Inflammatory macrophage treated with lipopolysaccharide for 4 hours (primary cell): ENCODE data around the gene VAT1L.
A peak's percentile ranks its signal among the peaks of the same experiment; 100 is the strongest.

Experiments used
- DNase-seq: peaks from one replicate; pipeline ENCODE4 v3.0.0-alpha.2; 2020

VAT1L gene

DNA sequence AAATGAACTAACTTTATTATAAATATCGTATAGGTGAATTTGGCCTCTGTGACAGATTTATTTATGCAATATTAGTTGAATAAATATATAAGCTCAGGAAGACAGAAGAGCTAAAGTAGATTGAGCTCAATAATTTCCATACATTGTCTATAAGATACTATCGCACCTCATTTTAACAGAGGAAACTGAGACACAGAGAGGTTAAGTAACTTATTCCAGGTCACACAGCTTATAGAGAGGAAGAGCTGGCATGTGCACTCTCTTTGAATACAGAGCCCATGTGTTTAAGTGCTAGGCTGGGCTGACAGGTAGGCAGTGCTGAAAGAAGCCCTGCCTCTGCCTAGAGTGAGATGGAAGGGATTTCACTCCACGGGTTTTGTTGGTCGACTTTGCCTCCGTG lies 48.4 kb downstream of the VAT1L start:
- DNase-seq, result no peak

DNA sequence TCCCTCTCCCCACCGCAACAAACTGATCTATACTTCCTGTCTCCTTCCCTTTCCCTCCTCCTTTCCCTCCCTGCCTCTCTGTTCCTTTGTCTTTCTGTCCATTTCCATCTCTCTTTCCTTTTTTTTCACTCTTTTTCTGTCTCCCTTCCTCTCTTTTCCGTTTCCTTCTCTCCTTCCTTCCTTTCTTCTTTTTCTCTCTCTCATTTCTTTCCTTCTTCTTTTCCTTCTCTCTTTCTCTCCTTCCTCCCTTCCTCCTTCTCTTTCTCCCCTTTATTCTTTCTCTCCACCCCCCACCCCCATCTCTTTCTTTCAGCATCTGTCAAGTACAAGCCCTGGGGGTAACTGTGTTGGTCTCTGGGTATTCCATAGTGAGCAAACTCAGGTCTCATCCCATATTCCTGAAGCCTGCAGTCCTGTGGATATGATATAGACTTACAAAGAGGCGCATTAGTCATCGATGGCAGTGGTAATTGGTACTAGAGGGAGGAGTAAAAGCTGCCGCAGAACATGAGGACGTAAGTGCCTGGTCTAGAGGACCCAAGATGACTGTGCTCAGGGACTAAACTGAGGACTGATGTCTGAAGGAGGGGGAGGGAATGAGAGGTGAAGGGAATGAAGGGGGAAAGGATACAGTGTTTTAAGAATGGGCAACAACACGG lies 50.4 kb downstream of the VAT1L start:
- no peak for DNase-seq

DNA sequence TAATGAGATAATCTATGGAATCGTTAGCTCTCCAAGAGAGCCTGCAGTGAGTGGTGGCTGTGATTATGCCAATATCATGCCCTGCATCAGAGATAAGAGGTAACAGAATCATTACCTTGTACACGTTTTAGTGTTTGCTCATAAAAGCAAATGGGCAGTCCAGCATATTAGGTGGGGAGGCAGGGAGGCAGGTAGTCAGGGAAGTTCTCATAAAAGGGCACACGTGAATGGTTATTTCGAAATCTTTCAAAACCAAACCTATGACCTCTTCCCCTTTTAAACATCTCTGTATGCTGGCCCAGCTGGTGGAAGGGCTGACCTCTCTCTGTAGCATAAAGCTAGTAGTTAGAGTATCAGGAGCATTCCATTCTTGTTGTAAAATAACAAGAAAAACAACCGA lies 51.7 kb downstream of the VAT1L start:
- no peak for DNase-seq

DNA sequence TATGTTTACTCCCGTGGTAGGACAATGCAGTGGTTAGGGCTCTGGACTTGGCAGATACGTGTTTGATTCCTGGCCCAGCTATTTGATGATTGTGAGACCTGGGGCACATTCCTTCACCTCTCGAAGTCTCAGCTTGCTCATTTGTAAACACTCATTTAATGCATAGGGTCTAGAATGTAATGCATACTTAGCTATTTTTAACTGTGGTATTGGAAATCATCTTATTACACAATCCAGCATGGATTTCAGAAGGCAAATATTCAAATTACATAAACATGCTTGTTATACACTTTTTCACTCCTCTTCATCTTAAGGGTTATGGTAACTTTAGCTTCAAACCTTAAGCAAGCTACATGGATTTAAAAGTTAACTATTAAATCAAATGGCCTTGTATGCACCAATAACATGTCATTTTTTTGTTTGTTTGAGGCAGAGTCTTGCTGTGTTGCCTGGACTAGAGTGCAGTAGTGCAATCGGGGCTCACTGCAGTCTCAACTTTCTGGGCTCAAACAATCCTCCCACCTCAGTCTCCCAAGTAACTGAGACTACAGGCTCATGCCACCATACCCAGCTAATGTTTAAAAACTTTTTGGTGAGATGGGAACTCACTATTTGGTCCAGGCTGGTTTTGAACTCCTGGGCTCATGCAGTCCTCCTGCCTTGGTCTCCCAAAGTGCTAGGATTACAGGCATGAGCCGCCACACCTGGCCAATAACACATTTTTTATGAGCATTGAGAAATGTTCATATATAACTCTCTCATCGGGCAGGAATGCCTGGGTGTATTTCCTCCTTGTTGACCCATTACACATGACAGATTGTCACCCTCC lies 52.5 kb downstream of the VAT1L start:
- DNase-seq, result peak; percentile 24

DNA sequence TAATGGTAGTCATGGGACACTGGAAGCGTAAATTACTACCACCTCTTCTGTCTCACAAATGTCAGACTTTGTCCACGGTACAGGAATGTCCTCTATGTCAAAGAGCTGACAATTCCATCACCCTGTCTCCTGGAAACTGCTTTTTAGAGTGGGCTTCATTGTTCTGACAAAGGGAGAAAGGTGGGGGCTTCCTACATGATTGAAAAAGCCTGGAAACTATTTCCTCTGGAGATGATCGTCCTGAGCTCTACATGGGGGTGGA lies 53.1 kb downstream of the VAT1L start:
- DNase-seq, result no peak

DNA sequence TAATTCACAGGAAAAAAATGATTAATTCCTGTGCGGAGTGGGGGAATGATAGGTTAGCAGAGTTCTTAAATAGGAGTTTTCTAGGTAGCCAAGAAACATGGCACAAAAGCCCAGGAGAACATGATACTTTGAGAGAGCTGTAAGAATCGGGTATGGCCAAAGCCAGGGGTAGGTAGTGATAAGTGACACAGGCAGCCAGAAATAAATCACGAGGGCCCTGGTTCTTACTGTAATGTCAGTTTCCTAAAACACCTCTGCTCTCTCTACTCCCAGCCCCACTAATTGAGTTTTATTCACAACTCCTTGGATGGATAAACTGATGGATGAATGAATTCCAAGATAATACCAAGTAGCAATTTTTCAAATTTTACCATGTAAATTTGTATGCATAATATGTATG lies 54.1 kb downstream of the VAT1L start:
- no peak for DNase-seq

DNA sequence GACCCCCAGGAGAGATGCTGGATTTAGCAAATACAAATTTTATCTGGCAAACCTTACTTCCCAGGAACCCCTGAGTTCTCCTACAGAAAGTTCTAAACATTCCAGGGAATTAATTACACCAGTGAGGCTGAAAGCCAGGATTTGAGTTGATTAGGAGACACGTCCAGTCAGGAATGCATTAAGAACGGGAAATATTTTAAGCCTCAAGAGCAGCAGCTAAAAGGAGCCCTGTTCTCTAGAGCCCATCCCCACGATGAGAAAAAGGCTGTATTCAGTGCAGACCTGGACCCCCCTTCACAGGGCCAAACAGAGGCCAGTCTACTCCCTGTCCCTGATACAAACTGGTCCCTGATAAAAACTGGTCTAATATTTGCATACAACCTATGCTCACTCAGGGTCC lies 55.0 kb downstream of the VAT1L start:
- DNase-seq, result no peak

DNA sequence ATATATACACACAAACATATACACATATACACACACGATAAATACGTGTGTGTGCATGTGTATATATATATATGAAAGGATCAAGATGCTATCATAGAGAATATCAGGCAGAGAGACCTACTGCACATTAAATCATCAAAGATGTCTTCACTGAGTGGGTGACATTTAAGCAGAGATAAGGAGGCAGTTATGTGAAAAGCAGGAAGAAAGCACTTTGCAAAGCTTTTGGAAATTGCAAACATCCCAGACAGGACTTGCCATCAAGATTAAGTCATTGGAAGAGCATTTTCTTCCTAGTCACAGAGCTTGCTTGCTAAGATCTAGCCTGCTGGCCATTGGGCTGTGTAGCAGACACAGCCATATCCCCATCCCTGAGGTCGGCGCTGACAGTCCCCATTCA lies 56.4 kb downstream of the VAT1L start:
- DNase-seq, result no peak

DNA sequence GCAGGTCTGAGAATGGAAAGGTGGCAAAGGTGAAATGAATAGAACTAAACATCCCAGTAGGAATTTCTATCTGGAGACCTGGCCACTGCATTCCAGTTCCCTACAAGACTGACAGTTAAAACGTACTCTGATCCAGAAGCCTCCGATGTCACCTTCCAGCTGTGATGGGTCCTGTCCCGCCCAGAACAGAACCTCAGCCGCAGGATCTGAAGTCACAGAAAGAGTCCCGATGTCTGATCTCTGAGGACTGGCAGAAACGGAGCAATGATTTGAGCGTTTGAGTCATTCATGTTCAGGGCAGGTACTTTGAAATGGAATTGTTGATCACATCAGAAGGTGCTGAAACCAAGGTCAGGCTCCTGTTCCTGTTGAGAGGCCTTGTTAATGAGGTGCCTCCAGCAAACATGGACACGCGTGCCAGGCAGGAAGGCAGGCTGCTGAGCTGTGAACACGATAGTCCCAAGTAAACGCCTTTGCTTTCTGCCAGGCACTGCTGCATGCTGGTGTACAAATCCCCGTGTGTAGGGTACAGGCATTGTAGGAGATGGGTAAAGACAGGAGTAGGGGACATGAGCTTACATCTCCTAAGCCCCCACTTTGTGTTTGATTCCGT lies 61.4 kb downstream of the VAT1L start:
- DNase-seq, result no peak

DNA sequence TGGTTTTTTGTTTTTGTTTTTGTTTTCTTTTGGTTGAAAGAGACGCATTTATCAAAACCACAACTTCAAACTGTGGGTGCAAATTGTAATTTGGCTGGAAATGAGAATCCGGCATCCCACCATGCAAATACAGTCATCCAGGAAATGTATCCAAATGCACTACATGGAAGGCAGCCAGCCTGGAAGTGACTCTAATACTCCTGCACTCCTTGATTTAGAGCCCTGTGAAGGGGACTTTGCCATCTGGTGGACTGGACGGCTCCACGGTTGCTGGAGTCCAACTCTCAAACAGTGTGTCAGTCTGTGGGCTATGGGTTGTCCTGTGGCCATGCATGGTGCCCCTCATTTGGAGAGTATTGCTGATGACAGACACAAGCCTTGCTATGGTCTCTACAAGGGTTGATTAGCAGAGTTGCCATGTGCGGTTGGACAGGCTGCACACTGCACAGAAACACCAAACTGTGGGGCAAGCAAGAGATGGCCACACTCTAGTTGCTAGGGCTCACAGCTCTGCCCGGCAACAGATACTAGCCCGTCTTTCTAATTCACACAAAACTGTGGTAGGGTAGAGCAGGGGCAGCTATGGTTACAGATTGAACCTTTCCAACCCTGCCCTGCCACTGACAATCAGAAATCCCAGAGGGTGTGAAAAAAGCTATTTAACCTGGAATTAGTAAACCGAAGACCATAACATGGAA lies 62.4 kb downstream of the VAT1L start:
- no peak for DNase-seq

DNA sequence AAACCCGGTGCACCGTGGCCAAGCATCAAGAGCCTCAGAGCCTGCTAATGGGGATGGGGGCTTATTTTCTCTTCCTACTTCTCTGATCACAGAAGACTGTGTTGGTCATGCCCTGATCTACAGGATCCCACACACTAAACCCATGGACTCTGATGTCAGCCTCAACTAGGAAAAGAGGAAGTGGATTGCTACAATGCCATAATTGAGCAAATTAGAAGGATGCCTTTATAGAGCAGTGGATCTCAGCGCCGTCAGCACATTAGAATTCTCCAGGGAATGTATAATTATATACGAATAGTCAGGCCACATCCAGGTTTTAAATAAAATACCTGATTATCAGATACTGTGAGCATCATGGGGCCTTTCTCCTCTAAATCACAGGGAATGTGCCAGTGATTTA lies 64.8 kb downstream of the VAT1L start:
- DNase-seq, result peak; percentile 81

DNA sequence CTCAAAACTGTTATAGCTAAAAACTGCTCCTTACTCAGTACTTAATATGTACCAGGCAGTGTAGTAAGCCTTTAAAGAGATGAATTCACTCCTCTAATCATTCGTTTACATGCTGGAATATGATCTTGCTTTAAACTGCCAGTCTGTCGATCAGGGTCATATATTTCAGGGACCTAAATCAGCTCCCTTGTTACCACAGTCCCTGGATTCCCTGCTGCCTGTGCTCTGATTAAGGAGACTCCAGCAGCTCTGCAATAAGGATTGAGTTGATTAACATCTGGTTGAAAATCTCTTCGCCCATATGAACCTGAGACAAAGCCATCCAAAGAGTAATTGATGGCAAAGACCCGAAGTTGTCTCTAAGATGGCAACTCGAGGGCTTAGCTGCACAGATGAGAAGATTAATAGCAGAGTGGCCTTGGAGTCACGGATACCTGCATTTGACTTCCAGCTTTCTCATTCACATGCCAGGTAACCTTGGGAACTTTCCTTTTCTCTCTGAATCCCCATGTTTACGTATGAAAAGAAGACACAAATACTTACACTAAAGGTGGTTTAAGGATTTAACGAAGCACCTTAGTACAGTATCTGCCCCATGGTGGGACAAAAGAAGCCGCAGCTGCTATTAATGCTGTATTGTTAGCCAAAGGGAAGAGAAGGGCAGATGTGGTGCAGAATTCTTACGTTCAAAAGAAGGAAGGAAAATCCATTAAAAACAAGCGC lies 68.2 kb downstream of the VAT1L start:
- DNase-seq, result no peak

DNA sequence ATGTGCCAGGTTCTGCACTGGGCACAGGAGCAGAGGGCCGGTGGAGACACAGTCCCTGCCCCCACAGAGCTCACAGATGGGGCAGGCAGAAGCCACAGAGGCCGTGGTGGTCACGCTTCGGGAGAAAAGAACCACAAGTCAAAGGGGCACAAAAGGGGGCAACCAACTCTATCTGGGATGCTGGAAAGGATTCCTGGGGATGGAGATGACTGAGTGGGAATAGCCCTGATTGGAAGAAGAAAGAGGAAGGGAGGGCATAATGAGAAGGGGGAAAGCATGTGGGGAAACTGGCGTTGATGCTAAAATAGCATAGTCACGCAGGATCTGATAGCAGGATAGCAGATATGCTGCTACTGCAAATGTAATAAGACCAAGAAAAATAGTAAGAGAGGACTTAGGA lies 69.7 kb downstream of the VAT1L start:
- DNase-seq, result no peak

DNA sequence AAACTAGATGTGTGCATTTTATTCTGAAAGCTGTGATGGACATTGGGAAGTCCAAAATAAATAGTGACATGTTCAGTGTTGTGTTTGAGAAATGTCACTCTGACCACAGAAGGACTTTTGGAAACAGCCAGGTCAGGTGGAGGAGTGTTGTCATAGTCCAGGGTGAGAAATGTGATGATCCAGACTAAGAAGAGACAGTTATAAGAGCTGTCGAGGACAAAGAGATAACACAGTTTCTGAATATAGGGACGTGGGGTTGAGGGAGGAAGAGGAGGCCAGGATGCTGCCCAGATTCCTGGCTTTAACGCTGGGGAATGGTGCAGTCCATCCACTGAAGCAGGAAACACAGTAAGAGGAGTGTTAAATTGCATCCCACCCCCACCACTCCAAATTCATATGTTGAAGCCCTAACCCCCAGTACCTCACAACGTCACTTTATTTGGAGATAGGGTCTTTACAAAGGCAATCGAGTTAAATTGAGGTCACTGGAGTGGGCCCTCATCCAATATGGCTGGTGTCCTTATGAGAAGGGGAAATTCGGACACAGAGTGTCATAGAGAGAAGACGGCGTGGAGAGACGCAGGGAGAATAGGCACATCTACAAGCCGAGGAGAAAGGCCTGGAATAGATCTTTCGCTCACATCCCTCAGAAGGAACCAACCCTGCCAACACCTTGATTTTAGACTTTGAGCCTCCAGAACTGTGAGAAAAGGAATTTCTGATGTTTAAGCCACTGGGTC lies 71.3 kb downstream of the VAT1L start:
- no peak for DNase-seq

DNA sequence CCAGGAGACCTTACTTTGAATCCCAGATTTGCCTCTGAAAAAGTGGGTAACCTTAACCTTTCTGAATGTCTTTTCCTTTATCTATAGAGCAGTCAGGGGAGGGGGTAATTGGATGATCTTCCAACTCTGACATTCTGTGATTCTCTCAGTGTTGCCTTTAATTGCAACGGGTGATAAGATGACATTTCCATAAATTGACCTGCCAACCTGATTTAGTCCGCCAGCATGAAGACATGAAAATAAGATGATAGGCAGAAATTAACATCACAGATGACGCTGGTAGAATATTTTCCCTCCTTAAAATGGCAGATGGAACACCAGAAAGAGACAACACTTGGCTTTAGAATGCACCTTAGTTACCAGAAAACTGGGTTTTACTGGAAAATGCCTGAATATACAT lies 72.6 kb downstream of the VAT1L start:
- DNase-seq, result no peak

DNA sequence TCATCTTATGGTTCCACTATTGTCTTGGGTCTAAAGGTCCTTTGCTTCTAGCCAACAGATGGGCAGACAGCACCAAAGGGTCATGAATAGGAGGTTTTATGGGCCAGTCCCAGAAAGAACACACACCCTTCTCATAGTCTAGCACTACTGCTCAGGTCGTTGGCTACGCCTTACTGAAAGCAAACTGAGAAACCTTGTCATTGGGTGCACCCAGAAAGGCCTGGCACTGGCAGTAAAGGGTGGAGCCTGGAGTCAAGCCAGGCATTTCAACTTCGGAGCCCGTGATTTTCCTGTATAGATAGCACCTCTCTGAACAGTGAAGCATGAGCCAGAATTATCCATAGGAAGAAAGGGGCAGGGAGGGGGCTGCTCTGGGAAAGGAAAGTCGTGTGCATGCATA lies 74.9 kb downstream of the VAT1L start:
- DNase-seq, result no peak

DNA sequence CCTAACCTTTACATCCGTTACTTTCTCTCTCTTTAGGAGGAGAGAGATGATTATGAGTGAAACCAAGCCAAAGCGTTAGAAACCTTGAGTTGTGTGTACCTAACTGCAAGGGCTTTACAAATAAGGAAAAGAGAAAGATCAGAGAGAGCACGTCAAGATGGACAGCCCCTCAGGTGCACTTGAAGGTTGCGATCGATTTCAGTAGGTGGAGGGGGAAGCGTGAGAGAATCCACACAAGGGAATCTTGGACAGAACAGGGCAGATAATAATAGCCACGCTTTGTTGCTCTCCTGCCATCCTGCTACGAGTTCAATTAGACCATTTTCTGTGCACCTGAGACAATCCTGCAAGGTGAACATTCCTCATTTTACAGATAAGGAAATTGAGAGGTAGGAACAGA lies 78.4 kb downstream of the VAT1L start:
- DNase-seq, result no peak

DNA sequence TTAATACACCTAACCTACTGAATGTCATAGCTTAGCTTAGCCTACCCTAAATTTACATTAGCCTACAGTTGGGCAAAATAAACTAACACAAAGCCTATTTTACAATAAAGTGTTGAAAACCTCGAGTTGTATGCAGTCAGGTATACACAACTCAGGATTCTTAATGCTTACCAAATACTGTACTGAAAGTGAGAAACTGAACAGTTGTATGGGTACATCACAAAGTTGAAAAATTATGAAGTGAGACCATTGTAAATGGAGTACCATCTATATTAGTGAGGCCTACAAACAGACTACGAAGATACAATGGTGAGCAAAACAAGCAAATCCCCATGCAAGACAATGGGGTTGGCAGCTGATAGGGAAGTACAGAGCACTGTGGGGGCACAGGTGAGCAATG lies 79.7 kb downstream of the VAT1L start:
- no peak for DNase-seq

DNA sequence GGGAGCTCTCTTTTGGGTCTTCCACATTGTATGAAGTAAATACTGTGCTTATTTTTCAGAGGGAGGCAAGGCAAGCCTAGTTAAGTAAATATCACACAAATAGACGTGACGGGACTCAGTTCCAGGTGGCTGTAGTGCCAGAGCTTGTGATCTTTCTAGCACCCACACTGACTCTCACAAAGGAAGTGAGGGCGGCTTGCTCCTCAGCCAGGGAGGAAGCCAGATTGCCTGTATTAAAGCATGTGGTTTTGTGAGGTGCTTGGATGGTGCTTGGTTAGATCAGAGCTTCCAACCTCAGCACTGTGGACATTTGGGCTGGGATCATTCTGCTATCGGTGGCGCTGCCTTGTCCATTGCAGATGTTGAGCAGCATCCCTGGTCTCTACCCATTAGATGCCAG lies 80.1 kb downstream of the VAT1L start:
- DNase-seq, result no peak

DNA sequence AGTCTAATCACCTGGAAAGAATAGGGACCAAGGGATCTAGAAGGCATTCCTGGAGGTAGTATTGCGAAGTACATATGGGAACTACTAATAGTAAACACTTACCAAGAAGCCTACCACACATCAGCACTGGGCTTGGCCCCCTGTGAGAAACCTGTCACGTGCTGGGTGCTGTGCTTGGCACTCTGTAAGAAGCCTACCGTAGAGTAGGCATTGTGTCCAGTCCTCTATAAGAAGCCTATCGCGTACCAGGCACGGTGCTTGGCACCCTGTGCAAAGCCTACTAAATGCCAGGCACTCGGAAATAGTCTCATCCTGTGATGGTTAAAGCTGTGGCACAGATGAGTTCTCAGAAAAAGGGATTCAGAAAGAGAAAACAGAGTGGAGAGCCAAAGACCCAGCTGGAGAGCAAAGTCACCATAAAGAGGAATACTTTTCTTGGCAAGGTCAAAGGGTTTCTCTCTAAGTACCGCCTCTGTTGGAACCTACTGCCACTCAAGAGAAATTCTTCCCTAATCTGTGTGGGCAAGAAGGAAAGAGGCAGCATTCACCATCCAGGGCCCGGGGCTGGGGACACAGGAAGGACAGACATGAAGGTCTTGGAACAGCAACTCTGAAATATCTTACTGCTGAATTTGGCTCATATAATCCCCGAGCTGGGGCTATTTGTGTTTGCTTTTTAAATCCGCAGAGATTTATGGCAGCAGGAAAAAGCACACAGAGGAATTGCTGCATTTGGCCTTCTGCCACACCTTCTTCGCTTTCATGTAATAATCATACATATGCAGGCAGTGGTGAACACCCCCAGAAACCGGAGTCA lies 81.8 kb downstream of the VAT1L start:
- no peak for DNase-seq

DNA sequence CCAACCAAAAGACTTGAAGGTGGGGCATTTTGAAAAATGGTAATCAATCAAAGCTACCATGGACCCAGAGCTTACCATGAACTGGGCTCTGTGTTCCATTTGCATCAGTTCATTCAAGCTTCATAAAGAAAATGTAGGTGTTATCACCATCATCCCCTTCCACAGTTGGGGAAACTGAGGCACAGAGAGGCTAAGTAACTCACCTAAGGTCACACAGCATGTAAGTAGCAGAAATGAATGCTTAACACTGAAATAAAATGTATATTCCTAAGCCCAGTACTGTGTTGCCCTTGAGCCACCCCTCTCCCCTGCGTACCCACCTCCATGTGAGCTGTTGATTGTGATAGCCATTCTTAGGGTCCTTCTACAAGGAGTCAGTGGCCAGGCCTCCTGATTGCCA lies 83.6 kb downstream of the VAT1L start:
- DNase-seq, result no peak

DNA sequence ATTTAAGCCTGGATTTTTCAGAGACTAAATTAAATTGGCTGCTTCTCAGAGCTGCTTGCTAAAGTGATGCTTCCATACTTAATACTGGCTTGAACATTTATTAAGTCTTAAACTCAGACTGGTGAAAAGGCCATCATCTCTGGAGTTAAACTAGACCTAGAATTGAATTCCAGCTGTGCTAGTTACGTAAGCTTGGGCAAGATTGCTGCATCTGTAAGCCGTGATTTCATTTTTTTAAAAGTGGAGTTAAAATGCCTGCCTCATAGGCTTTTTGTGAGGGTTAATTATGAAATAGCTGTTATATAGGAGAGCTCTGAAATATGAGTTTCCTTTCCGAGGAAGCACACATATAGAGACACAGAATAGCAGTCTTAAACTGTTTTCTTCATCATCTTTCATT lies 84.7 kb downstream of the VAT1L start:
- DNase-seq, result no peak
